ENCODE results near the gene RAB20.
"Not testable (repeated sequence)": the region's sequence is repeated elsewhere in the genome, so short reads cannot be mapped to it uniquely, and the experiment has no call there.

Gene RAB20

GRCh38 chr13:110576070-110576394 is 14.5 kb upstream of the RAB20 start:
- DNase-seq (ENCODE audit: low read depth in 3 of 3, low spot score in 1 of 3) = no peak

GRCh38 chr13:110575322-110576069 is 14.0 kb upstream of the RAB20 start:
- DNase-seq (ENCODE audit: low read depth in 3 of 3, low spot score in 1 of 3) = no peak

GRCh38 chr13:110574161-110574560 is 12.6 kb upstream of the RAB20 start:
- DNase-seq (ENCODE audit: low read depth in 3 of 3, low spot score in 1 of 3) = no peak

- no peak for DNase-seq (ENCODE audit: low read depth in 3 of 3, low spot score in 1 of 3)
Observed at GRCh38 chr13:110572778-110573118, 11.2 kb upstream of the RAB20 start.

DNA sequence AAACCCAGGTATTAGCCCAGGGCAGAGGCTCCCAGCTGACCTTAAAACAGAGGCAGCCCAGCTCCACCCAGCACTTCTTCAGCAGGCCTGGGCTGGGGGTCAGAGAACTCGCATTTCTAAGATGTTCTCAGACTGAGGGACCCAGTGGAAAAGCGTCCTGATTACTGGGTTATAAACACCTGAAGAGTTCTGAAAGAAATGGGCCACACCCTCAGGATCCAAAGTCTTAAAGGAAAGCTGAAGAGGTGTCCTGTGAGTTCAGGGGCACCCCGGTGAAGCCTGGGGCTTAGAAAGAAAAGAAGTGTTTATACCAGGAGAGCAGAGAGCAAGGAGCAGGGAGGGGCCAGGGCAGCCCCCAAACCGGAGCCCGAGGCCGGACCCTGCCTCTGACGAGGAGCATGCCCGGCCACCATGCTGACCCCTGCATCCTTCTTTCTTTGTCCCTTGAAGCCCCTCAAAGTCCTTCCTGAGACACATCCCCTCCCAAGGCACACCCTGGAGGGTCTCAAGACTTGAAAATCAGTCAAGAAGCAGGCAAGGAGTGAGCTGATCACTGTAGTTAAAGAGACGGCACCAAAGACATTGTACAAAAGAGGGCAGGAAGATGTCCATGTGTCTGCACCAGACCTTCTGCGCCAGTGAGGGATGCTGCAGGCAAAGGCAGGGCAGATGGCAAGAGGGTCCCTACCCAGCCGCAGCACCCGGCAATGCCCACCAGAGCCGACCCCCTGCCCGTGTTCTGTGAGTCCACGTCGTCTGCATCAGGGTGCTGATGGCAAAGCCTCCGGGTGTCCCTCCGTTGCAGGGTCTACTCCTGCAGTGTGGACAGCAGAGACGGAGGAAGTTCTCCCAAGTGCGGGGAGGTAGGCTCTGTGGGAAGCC is 10.6 kb upstream of the RAB20 start:
- DNase-seq (ENCODE audit: low read depth in 3 of 3, low spot score in 1 of 3) = no peak

GRCh38 chr13:110570886-110571285 is 9.4 kb upstream of the RAB20 start:
- DNase-seq (ENCODE audit: low read depth in 3 of 3, low spot score in 1 of 3) = no peak

- not testable (repeated sequence) for DNase-seq (ENCODE audit: low read depth in 3 of 3, low spot score in 1 of 3)
Observed at GRCh38 chr13:110569962-110570361, 8.4 kb upstream of the RAB20 start.

- no peak for DNase-seq (ENCODE audit: low read depth in 3 of 3, low spot score in 1 of 3)
Observed at GRCh38 chr13:110568612-110569011, 7.1 kb upstream of the RAB20 start.

DNA sequence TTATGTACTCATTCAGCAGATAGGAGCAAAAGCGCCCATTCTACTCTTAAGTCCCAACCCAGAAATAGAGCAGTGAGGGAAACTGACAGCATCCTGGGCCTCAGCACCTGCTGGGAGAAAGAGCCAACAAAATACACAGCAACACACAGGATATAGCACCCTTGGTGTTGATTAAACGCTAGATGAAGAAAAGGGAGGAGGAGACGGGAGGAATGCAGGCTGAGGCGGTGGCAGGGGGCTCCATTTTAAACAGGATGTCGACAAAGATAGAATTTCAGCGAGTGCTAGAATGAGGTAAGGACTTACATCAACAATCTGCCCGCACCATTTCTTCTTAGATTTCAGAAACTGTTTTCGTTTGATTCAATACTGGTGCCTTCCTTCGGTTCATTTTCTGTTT is 4.6 kb upstream of the RAB20 start:
- no peak for DNase-seq (ENCODE audit: low read depth in 3 of 3, low spot score in 1 of 3)

DNA sequence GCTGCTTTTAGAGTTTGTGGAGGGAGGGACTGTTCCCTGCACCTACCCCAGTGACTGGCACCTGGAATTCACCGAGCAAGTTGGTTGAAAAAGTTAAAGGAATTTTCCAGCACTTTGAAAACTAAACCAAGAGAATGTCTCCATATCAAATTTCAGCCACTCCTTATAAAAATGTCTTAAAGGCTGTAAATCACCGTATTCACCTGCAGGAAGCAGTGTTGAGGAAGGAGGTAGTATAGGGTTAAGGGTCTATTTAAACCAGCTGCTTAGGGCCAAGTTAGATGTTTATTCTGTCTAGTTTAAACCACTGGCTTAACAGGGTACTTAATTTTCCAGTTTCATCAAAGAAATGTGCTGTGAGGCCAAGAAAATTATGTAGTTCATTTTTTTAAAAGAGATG is 3.8 kb upstream of the RAB20 start:
- DNase-seq (ENCODE audit: low read depth in 3 of 3, low spot score in 1 of 3) = no peak

GRCh38 chr13:110564472-110564985 is 3.0 kb upstream of the RAB20 start:
- DNase-seq (ENCODE audit: low read depth in 3 of 3, low spot score in 1 of 3) = no peak

DNA sequence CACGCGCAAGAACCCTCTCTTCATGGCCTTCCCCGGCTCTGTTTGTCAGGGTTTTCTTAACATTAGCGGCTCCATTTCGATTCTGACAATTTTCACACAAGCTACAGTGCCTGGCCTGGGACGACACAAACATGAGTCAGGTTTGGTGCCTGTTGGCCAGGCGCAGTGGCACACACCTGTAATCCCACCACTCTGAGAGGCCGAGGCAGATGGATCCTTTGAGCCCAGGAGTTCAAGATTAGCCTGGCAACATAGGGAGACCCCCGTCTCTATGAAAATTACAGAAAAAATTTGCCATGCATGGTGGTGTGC is 1.9 kb upstream of the RAB20 start:
- no peak for DNase-seq (ENCODE audit: low read depth in 3 of 3, low spot score in 1 of 3)

GRCh38 chr13:110562696-110563462 is 1.4 kb upstream of the RAB20 start:
- DNase-seq (ENCODE audit: low read depth in 3 of 3, low spot score in 1 of 3) = no peak

GRCh38 chr13:110562036-110562597 is 595 bp upstream of the RAB20 start:
- no peak for DNase-seq (ENCODE audit: low read depth in 3 of 3, low spot score in 1 of 3)

DNA sequence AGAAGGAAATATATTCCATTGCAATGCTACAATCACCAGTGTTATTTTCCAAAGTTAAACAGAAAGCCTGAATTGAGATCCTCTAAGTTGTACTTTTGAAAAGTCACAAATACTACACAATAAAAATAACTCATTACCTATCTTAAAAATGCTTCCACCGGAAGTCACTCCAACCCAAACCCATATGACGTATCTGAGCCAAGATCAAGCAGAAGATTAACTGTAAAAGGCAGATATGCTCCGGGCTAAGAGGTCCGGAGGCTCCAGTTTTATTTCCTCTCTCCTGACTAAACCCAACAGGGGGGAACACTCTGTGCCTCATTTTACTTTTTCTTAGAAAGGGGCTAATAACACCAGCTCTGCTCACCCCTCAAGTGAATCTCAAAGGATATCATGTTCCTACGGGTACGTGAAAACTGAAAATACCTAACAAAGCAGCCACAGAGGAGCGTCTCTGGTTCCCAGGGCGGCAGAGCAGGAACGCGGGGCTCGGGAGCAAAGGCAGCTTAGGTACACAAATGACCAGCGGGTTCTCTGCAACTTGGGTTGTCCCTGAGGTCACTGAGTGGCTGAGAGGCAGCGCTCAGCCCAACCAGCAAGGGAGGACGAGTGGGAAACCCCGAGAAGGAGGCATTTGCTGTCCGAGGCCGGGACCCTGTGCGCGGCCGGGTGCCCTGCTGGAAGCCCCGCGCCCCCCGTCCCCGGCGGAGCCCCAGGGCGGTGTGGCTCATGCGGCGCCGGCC is 750 bp downstream of the RAB20 start:
- no peak for DNase-seq (ENCODE audit: low read depth in 3 of 3, low spot score in 1 of 3)

- no peak for DNase-seq (ENCODE audit: low read depth in 3 of 3, low spot score in 1 of 3)
Observed at GRCh38 chr13:110559986-110560385, 1.5 kb downstream of the RAB20 start.

- DNase-seq (ENCODE audit: low read depth in 3 of 3, low spot score in 1 of 3) = no peak
Observed at GRCh38 chr13:110559429-110559943, 2.0 kb downstream of the RAB20 start.

GRCh38 chr13:110557610-110558305 is 3.8 kb downstream of the RAB20 start:
- DNase-seq (ENCODE audit: low read depth in 3 of 3, low spot score in 1 of 3) = no peak

- DNase-seq (ENCODE audit: low read depth in 3 of 3, low spot score in 1 of 3) = no peak
Observed at GRCh38 chr13:110557082-110557481, 4.4 kb downstream of the RAB20 start.

- no peak for DNase-seq (ENCODE audit: low read depth in 3 of 3, low spot score in 1 of 3)
Observed at GRCh38 chr13:110556224-110556606, 5.3 kb downstream of the RAB20 start.

Data from stimulated activated CD4-positive, alpha-beta T cell treated with anti-CD3 and anti-CD28 coated beads, TNF-alpha, amount 100 ng/mL, for 1 hour (primary cell).